ENCODE data around the gene ITGB7.
"Not testable (repeated sequence)": the region's sequence is repeated elsewhere in the genome, so short reads cannot be mapped to it uniquely, and the experiment has no call there.

The ITGB7 gene

DNA sequence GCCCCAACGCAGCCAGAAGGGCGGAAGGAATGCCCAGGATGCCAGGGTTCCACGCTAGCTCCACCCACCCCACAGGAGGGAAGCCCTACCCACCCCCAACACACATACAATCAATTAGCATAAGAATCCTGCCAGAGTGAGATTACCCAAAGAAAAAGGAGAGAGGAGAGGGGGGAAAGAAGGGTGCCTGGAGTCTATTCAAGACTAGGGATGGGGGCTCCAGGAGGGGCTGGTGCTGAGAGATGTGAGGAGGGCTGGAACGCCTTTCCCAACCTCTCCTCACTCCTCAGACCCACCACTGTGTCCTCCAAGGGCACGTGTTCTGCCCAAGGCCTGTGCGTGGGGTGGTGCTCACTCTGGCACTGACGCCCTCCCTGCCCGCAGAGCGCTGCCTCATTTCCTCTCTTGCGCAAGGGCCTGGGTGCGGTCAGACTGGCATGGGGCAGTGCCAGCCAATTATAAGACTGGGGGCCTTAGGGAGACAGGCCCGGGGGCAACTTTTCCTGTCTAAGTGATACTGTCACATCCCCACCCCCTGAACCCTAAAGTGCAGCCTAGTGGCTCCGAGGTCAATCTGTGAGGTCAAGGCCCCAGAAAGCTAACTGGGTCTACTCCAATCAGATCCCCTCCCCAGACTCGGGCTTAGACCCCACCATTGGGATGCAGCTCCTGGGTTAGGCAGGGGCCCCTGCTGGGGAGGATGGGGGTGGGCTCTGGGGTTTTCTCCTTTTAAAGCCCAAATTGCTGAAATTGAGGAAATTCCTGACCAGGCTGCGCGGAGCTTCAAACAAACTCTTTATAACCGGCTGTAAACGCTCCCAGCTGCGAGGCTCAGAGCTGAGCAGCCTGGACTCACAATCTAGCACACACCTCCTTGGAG, 10.2 kb upstream of the ITGB7 start:
- no peak for DNase-seq (ENCODE audit: low read depth)

DNA sequence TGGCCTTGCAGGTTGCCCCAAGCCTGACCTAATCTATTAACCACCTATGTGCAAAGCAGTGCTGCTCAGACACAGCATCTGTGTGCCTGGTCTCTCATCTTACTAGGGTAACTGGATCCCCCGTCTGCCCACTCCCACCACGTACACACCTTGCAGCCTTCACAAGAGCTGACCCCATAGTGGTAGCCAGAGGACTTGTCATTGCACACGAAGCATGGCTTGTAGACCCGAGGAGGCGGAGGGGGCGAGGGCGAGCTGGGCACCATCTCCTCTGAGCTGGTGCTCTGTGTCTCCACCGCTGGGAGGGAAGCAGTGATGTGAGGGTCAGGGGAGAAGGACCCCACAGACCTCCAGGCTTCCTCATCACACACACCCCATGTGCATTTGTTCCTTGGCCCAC, 8.4 kb upstream of the ITGB7 start:
- no peak for DNase-seq (ENCODE audit: low read depth)

DNA sequence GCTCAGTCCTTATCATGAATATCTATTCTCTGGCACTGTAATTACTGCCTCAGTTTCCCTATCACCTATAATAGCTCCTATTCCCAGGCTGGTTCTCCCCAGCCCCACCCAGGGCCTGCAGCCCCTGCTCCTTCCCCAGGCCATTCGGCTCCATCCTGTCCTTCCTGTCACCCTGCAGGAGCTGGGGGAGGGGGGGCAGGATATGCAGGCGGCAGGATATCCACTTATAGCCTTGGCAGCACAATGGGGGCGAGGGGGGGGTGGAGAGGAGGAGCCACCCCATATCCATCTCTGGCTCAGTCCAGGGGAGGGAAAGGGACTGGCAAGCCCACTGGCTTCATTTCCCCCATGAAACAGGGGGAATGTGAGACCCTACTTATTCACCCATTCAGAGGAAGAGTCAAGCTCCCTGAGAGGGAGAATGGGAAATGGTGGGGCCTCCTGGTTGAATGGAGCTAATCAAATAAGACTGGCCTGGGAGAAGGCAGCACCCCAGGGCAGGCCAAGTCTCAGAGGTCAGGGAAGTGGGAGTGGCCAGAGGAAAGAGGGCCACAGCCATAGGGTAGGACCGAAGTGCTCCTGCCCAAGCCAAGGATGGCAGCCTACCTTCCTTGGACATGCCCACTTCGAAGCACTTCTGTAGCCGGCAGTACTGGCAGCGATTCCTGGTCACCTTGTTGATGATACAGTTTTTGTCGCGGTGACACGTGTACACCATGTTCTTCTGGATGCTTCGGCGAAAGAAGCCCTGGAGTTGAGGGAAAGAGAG, 7.8 kb upstream of the ITGB7 start:
- no peak for DNase-seq (ENCODE audit: low read depth)

DNA sequence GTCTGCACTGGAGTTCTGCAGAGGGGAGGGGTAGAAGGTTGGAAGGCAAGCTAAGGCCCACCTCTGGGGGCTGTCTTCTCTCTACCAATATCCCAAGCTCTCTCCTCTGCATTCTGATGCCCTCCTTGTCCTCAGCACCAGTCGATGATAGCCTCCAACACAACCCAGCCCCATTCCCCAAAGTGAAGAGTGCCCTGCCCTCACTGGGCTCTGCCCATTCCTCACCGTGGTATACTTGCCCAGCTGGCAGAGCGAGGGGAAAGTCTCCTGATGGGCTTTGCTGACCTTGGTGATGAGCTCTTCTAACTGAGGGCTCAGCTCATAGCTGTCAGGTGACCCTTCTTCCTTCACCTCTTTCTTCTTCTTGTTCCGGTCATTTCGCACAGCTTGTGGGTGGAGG, 7.2 kb upstream of the ITGB7 start:
- no peak for DNase-seq (ENCODE audit: low read depth)

DNA sequence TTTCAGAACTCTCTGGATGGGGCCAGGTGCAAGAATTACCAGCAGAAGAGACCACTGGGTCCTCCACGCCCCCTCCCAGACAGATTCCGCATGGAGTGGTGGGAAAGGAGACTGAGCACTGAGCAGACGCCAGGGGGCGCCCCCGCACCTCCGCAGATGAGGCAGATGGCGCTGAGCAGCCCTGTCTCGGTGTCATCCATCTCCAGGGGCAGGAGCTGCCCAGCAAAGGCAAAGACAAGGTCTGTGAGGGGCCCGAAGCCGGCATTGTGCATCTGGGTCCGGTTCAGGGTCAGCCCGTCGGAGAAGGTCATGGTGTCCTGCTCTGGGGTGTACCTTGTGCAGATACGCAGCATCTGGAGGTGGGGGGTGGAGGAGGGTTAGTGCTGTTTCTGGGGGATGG, 6.3 kb upstream of the ITGB7 start:
- DNase-seq (ENCODE audit: low read depth) = peak; percentile 78

DNA sequence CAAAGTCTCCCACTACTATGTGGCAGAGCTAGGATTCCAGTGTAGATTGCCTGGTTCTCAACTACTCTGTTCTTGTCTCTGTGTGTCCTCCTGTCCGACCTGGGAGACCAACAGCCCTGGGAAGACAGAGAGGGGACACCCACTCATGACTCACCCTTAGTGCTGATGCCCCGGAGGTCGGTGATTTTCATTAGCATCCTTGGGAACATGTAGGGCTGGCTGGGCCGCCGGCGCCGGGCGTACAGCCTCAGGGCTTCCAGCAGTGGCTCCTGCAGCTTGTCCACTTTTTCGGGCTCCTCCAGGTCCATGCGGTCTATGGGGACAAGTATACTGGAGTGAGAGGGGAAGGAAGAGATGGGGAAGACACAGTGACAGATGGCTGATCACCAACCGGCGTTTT, 5.9 kb upstream of the ITGB7 start:
- no peak for DNase-seq (ENCODE audit: low read depth)

DNA sequence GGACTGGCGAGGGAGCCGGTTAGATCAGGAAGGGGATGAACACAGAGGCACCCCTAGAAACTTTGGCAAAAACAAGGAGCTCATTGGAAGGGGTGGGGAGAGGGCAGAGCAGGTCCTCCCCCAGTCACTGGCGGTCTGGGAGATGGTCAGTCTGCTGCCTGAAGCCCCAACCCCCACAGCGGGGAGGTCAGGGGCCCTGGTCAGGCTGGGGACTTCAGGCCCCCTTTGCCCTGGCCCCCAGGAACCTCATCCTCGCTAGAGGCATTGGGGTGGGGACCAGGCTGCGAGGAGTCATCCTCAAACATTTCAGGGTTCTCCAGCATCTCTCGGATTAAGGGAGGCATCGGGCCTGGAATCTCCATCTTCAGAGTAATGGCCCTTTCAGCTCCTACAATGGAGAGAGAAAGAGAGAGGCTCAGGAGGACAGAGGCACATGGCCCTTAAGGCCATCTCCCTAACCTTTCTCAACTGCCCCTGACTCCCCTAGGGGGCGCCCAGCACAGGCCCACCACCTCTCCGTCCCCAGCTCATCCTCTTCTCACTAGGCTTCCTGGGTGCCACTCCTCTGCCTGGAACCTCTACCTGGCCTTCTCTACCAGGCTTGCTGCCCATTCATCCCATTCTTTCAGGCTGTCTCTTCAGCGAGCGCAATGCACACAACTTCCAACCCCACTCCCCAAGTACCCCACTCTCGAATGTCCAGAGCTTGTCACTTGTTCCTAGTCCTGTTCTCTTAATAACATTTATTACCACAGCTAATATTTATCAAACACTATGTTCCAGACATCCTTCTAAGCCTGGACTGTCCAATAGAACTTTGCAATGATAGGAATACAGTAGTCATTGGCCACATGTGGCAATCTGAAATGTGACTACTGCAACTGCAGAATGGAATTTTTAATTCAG, 4.7 kb upstream of the ITGB7 start:
- DNase-seq (ENCODE audit: low read depth) = no peak

DNA sequence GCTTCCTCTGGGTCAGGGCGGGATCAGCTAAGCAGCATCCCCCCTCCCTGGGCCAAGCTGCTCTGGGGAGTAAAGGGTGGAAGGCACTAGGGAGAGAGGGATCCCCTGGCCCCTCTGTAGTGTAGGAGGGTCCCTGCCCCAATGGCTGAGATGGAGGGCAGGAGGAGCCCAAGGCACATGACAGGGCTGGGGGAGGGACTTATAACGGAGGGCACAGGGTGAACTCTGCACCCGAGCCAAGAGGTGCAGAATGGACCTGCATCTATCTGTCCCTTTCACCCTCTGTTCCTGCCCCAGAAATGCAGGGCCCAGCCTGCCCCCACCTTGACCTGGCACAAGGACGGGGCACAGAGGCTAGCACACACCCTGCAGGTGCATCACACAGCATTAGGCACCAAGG, 3.8 kb upstream of the ITGB7 start:
- DNase-seq (ENCODE audit: low read depth) = no peak

DNA sequence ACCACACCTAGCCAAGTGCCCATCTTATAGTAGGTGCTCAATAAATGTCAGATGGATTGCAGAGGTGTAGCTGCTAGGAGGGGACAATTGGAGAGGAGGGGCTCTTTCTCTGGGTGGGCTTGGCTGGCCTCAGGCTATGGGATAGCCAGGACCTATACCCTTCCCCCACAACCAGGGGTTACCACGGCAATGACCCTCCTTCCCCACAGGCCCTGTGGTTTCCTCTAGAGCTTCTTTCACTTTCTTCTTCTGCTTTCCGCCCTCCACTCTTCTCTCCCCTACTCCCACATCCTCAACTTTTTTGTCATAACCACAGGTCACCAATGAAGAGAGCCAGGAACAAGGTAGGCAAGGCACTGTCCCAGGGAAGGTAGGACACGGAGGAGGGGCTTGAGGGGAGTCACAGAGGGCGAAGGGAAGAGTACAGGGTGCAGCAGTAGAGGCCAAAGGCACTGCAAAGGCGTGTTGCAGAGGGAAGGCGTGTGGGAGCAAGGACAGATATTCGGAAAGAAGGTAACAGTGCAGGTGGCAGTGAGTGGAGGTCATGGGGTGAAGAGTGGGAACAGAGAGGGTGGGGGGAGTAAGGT, 1.9 kb upstream of the ITGB7 start:
- no peak for DNase-seq (ENCODE audit: low read depth)

DNA sequence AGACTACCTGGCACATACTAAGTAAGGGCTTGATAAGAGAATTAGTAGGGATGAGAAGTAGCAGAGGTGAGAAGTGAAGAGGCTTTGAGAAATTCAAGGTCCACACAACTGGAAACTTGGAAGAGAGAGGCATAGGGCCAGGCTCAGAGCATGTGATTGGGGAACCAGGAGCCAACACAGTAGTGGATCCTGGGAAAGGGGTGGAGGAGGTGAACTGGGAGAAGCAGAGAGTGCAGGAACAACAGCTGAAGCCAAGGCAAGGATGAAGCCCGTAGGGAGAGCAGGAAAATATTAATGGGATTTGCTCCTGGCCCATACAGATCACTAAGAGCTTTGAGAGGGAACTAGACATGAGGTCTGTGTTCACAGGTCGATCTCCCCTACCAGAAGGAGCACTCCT, 1.4 kb upstream of the ITGB7 start:
- no peak for DNase-seq (ENCODE audit: low read depth)

DNA sequence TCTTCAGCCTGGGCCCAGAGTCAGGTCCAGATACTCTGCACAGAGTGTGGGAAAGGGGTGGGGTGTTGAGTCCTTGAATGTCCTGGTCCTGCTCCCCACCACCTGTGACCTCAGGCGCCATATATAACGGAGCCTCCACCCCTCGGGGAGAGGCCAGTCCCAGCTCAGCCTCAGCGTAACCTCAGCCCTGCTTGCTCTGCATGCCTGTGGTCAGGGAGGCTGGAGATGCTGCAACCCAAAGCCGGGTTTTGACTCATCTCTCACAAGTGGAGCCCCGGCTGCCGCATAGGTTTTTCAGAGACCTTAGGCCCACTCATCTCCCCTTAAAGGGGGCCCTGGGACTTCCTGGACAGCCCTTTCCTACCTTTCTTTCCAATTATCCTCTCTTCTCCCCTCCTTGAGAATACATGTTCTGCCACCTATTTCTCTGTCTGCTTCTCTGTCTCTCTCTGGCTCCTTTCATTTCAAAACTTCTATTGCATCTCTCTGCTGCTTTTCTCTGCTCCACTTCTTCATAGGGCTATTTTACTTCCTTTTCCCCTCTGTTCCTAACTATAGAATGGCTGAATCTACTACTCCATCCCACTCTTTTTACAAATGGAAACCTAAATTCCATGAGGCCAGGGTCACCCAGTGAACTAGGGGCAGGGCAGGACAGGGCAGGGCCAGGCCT, 1.2 kb downstream of the ITGB7 start:
- DNase-seq (ENCODE audit: low read depth) = peak; percentile 37

DNA sequence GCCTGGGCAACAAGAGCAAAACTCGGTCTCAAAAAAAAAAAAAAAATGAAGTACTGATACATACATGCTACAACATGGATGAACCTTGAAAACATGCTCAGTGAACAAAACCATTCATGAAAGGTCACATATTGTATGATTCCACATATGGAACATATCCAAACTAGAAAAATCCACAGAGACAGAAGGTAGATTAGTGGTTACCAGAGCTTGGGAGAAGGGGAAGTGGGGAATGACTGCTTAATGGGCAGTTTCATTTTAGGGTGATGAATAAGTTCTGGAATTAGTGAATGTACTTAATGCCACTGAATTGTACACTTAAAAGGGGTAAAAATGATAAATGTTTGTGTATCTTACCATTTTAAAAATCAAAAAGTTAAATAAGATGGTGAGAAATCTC, 2.7 kb downstream of the ITGB7 start:
- no peak for DNase-seq (ENCODE audit: low read depth)

DNA sequence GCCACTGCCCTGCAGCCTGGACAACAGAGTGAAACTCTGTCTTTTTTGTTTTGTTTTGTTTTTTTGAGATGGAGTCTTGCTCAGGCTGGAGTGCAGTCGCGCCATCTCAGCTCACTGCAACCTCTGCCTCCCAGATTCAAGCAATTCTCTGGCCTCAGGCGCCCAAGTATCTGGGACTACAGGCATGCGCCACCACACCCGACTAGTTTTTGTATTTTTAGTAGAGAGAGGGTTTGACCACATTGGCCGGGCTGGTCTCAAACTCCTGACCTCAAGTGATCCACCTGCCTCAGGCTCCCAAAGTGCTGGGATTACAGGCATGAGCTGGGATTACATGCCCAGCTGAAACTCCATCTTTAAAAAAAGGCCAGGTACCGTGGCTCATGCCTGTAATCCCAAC, 4.7 kb downstream of the ITGB7 start:
- not testable (repeated sequence) for DNase-seq (ENCODE audit: low read depth)

DNA sequence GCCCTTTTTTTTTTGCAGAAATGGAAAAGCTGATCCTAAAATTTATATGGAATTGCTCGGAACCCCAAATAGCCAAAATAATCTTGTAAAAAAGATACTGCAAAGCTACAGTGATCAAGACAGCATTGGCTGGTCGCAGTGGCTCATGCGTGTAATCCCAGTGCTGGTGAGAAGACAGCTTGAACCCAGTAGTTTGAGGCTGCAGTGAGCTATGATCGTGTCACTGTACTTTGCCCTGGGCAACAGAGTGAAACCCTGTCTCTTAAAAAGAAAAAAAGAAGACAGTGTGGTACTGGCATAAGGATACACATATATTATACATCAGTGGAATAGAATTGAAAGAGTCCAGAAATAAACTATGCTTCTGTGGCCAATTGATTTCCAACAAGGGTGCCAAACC, 5.4 kb downstream of the ITGB7 start:
- DNase-seq (ENCODE audit: low read depth) = no peak

DNA sequence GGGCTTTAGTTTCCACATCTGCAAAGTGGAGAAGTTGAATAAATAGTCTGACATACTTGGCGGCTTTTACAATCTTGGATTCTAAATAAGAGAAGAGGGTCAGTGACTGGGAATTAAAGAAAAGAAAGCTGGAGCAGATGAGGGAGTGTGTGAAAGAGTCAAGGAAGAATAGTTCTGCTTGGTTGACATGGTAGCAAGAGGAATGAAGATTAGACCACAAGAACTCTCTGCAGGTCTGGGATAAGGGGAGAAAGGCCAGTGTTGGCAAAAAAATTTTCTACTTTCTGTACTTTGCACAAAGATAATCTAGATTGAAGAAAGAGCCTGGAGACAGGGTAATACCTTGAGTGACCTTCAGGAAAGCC, 5.9 kb downstream of the ITGB7 start:
- no peak for DNase-seq (ENCODE audit: low read depth)

DNA sequence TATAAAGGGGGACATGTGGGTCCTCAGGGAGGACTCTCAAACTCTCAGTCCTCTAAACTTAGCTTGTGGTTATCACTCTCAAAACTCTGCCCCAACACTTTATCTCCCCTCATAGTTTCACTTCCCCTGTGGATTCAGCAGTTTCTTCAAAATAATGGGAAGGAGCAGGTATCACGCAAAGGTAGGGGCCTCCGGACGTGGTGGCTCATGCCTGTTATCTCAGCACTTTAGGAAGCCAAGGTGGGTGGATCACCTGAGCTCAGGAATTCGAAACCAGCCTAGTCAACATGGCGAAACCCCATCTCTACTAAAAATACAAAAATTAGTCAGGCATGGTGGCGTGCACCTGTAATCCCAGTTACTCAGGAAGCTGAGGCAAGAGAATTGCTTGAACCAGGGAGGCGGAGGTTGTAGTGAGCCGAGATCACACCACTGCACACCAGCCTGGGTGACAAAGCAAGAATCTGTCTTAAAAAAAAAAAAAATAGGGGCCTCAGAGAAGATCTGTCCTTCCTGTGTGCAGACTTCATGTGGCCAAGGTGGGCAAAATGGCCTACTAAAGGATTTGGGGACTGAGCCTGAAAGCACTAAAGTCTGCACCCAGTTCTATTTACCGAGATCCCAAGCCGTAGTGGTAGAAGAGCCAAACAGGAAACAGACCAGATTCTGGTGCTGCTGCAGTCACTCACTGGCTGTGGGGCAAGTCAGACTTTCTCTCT, 6.4 kb downstream of the ITGB7 start:
- no peak for DNase-seq (ENCODE audit: low read depth)

DNA sequence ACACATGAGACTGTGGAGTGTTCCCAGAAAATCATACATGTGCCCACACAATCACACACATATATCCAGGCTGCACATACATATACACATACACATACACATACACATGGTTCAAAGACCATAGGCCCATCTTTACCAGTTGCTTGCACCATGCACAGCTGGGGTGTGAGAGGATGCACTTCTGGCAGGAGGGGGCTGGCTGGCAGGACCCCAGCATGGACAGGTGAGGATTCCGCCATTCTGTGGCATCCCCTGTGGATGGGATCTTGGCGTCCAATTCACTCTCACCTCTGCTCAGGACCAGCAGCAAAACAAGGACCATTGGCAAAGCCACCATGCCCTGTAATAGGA, 7.0 kb downstream of the ITGB7 start:
- no peak for DNase-seq (ENCODE audit: low read depth)

DNA sequence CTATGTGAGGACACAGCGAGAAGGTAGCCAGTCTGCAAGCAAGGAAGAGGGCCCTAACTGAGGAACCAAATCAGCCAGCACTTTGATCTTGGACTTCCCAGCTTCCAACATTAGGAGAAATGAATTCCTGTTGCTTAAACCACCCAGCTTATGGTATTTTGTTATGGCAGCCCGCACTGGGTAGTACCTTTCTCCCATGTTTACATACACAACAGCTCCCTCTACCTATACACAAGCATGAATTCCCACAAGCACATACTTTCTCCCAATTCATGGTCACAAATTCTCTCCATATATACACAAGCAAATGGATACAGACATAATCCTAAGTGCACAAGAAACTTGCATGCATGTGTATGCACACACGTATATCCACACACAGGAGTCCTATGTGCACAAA, 7.4 kb downstream of the ITGB7 start:
- DNase-seq (ENCODE audit: low read depth) = no peak

DNA sequence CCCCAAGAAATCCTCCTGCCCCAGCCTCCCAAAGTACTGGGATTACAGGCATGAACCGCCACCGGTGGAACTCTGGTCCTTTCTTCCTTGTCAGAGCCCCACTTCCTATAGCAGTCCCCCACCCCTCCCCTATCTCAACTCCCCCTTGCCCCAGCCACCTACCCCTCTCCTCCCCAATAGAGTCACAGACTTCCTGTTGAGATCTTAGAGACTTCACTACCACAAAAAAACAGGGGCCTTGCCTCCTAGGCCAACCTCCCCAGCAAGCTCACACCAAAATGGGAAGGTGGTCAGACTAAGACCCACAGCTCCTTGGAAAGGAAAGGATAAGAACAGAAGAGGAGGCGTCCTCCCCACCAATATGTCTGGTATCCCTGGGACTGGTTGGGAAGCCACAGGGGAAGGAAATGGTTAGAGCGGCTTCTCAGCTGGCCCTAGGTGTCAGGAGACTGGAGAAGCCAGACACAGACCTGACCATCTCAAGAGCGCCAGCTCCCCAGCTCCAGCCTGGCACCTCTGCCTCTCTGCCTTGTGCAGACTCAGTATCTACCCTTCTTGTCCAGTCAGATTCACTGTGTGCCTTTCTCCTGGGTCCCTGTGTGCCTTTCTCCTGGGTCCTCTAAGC, 8.5 kb downstream of the ITGB7 start:
- no peak for DNase-seq (ENCODE audit: low read depth)

DNA sequence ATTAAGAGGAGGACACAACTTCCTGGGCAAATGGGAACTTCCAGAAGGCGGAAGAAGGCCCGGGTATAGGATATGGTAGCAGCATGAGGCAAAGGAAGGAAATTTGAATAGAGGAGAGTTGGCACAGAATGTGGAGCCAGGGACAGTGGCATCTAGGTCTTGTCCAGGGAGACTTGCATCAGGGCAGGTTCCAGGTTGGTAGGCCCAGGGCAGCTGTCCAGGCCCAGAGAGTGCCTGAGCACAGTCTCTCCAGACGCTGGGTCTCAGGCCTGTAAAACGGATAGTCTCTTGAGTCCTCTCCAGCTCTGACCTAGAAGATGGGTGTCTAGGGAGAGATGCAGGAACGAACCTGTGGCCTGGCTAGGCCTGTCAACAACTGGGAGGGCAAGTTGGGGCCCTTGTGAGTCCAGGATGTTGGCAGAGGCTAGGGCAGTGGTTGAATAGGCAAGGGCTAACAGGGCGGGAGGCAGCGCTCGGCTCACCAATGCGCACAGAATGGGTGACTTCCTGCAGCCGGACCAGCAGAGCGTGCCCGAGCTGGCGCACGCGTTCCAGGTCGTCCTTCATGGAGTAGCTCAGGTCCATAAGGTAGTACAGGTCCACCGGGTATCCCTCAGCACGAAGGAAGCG, 9.9 kb downstream of the ITGB7 start:
- DNase-seq (ENCODE audit: low read depth) = no peak
